GM18520 (cell line): Measurements from ENCODE around the gene GSTA2.
"Not testable (repeated sequence)": the region's sequence is repeated elsewhere in the genome, so short reads cannot be mapped to it uniquely, and the experiment has no call there.

ENCODE experiments used
- ATAC-seq: cut with Tn5 transposase; IDR thresholded peaks from one replicate; pipeline ENCODE4 v1.9.1; 2021; ENCODE audit not compliant: unreplicated experiment

The GSTA2 gene

DNA sequence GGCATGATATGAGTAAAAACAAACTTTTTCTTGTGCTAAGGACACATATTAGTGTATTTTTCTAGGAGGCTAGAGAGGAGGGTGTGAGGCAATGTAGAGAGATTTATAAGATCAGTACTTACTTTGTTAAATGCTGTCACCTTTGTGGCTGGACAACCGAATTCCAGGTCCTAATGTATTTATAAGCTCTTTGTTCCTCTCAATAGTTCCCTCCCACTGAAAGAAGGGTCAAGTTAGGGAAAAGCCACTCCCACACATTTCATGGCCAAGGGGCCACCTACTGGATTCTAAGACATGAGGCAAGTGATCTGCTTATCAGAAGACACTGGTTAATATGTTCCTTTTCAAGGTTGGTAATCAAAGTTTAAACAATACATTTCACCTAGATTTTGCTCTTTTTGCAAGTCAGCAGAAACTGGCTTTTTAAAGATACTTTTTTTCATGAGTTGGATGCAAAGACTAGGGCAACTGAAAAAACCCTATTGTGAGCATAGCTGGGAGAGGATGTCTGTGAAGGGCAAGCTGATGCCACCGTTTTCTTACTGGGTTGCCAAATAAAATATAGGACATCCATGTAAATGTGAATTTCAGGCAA lies at the start of gene GSTA2:
GSTA2 (minus strand) TSS at position 154 of the 595 bp plus-strand sequence. CDS start 5,528 bp downstream, outside the sequence.
- not testable (repeated sequence) for ATAC-seq

DNA sequence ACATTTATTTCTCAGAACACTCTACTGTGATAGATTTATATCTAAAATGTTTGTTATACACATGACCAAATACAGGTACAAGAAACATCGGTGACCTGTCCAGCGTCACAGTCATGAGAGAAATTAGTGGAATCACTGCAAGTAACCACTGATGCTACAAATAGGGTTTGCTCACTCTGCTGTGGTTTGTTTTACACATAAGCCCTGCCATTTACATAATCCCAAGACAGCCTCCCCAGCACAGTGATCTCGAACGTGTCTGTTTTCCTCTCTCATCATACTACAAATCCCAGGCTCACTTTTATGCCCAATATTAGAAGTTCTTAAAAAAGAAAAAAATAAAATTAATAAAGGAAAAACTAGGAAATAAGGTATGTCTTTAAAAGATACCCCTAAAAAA lies 46.5 kb upstream of the GSTA2 start:
- ATAC-seq, result not testable (repeated sequence)

DNA sequence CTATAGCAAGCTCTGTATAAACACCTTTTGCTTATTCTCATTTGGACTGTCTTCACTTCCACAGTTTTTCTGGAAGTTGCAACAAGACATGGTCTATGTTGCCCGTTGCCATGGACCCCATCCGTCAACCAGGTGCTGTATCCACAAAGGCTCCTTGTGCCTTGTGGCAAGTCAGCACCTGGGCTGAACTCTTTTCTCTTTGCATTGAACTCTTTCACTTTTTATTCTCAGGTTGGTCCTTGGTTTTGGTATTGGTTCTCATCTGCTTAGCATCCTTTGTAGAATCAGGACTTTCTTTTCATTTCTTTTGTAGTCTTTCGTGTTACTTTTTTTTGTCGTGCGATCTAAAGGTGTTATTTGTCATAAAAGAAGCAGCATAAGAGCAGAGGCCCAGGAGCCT lies 45.4 kb upstream of the GSTA2 start:
- ATAC-seq, result no peak

DNA sequence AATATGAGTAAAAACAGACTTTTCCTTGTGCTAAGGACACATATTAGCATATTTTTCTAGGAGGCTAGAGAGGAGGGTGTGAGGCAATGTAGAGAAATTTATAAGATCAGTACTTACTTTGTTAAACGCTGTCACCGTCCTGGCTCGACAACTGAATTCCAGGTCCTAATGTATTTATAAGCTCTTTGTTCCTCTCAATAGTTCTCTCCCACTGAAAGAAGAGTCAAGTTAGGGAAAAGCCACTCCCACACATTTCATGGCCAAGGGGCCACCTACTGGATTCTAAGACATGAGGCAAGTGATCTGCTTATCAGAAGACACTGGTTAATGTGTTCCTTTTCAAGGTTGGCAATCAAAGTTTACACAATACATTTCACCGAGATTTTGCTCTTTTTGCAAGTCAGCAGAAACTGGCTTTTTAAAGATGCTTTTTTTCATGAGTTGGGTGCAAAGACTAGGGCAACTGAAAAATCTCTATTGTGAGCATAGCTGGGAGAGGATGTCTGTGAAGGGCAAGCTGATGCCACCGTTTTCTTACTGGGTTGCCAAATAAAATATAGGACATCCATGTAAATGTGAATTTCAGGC lies 40.5 kb upstream of the GSTA2 start, which contains the start of gene GSTA1:
GSTA1 (minus strand) TSS at position 149 of the 588 bp plus-strand sequence. CDS start 4,549 bp downstream, outside the sequence.
- ATAC-seq, result not testable (repeated sequence)

DNA sequence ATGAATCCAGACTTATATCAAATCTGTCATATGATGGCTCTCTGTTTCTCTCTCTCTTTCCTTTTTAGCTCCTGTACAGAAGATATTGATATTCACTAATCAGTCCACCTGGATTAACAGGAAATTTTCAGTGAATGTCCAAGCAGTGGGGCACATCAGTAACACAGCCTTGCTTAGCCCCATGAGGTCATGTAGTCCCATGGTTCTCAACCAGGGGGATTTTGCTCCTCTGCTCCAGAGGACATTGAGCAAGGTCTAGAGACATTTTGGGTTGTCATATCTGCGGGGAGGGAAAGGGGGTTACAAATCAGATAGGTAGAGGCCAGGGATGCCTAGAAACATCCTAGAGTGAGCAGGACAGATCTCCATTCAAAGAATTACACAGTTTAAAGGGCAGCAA lies 39.5 kb upstream of the GSTA2 start:
- ATAC-seq, result no peak

DNA sequence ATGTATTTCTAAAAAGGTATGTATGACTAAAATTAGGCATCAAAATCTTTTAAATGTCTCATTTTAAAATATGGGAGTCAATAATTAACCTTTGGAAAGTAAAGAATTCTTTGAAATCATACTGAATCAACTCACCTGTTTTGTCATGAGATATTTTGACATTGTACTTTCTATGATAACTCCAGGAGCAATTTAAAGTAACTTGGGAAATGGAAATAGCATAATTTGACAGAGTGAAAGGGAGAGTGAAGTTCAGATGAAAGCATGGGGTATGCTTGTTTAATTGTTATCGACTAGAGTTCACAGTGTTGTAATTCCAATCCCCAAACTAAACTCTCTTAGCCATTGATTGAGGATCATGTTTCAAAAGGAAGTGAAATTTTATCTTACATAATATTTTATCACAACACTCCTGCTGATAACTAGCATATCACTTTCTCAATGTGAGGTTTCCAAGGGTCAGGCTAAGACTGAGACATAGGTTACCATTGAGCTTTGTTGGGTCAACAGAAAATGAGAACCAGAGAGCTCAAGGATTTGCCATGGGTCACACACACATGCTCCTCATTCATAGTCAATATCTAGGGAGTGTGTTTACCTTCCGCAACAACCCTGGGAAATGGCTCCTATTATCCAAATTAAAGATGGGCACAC lies 38.0 kb upstream of the GSTA2 start:
- ATAC-seq, result no peak

DNA sequence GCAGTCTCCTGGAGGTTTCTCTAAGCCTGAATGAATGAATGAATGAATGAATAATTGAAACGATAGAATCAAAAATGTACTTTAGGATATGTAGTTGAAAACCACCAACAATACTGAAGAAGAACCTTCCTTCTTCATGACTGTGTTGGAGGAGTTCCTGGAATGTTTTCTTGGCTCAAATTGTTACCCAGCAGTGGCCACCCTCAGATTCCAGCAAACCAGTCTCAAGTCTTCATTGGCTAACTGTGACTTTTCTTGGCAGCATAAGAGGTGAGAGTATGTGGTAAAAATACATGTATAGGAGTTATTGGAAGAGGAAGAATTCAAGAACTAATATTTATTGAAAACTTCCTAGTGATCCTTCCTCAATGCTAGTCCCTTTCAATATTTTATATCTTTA lies 36.0 kb upstream of the GSTA2 start:
- not testable (repeated sequence) for ATAC-seq

DNA sequence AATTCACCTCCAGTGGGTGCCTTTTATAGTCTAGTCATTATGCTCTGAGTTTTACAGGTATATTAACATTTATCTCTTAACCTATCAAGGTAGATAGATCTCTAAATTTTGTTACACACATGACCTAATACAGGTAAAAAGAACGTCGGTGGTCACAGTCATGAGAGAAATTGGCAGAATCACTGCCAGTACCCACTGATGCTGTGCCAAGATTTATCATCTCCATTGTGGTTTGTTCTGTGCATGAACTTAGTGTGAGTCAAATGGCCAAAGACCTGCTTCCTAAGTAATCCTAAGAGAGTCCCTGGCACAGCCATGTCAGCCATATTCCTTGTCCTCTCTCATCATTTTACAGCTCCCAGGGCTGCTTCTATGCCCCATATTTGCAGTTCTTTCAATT lies 31.1 kb upstream of the GSTA2 start:
- not testable (repeated sequence) for ATAC-seq

DNA sequence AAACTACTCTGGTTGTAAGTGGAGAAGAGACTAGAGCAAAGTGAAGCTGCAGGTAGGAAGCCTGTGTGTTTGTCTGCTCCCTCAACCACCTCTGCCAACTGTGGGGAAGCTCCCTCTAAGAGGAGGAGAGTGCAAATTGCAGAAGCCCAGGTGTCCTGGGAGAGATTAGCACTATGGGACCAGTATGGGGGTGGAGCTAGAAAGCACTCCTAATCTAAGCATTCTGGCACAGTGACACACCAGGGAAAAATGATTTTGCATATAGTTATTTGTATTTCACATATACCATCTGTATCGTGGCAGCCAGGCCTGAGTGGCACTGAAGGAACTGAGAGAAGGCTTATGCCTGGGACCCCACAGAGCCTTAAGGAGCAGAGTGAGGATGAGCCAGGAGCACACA lies 27.6 kb upstream of the GSTA2 start:
- ATAC-seq, result no peak

DNA sequence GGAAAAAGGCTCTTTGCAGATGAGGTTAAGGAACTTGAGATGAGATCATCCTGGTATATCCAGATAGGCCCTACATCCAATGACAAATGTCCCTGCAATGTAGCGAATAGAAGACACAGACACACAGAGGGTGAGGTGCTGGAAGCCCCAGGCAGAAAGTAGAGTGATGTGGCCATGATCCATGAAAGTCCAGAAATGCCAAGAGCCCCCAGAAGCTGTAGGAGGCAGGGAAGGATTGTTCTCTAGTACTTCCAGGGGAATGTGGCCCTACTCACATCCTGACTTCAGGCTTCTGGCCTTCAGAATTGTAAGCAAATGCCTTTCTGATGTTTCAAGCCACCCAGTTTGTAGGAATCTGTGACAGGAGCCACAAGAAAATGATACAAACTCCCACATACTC lies 26.4 kb upstream of the GSTA2 start:
- ATAC-seq, result not testable (repeated sequence)

DNA sequence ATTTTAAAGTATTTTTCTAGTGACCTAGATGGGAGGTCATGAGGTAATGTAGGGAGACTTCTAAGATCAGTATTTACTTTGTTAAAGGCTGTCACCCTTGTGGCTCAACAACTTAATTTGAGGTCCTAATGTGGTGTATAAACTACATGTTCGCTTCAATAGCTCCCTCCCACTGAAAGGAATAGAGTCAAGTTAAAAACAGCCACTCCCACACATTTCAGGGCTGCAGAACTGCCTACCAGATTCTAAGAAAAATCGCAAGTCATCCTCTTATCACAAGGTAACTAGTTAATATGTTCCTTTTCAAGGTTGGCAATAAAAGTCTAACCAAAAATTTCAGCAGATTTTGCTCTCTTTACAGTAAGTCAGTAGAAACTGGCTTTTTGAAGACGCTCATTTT lies 25.2 kb upstream of the GSTA2 start:
- ATAC-seq, result no peak

DNA sequence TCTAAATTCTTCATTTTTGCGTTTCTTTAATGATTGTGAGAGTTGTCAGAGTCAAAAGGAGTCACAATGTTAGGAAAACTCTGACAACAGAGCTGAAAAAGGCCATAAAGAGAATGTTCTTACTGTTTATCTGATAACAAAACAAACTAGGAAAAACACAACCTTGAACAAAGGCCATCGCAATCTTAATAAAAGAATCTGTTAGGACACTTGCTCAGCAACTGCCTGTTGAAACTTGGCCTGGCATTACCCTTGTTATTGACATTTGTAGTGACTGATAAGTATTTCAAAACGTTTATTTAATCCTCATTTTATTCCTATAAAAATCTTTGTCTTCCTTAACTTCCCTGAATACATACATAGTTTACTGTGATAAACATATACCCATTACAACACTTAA lies 24.6 kb upstream of the GSTA2 start:
- no peak for ATAC-seq

DNA sequence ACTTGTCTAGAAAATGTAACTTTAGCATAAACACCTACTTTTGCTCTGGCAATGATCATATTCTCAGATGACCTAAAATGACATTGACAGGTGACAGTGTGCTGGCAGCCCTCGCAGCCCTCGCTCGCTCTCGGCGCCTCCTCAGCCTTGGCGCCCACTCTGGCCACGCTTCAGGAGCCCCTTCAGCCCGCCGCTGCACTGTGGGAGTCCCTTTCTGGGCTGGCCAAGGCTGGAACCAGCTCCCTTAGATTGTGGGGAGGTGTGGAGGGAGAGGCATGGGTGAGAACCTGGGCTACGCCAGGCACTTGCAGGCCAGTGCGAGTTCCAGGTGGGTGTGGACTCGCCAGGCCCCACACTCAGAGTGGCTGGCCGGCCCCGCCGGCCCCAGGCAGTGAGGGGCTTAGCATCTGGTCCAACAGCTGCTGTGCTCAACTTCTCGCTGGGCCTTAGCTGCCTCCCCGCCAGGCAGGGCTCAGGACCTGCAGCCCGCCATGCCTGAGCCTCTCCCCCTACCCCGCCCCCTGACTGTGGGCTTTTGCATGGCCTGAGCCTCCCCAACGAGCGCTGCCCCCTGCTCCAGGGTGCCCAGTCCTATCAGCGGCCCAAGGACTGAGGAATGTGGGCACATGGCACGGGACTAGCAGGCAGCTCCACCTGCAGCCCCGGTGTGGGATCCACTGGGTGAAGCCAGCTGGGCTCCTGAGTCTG lies 23.1 kb upstream of the GSTA2 start:
- no peak for ATAC-seq

DNA sequence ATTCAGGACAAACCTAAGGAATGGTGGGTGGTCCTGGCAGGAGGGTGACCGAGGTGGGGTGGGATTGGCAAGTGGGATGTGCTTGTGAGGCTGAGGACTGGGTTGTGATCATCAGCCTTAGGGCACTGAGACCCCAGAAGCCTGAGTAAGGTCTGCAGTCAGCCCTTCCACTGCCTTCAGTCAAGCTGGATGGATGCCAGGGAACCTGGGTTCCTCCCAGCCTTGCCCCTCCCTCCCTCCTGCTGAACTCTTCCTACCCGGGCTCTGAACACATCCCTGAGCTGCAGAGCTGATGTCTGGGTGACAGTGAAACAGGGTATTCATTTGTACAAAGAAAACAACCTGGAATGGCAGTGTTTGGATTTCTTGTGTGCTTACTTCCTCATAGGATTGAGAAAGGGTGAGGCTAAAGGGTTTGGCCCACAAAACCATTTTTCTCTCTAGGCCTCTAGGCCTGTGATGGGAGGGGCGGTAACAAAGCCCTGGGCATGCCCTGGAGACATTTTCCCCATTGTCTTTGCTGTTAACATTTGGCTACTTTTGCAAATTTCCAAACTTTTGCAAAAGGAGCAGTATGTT lies 19.5 kb upstream of the GSTA2 start:
- not testable (repeated sequence) for ATAC-seq

DNA sequence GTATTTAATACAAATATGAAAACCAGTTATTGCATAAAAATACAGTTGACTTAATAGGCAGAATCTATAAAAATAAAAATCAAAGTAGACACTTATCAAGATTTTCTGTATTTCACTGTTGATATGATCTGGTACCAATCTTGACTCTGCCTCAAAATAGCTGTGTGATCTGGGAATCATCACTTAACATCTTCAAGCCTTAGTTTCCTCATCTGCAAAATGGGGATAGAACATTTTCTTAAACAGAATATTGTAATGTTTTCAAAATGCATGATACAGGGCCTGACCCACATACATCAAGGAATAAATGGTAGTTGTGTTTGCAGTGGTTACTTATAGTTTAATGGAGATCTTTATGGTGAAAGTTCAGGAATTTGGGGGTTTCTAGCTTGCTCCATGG lies 18.9 kb upstream of the GSTA2 start:
- ATAC-seq, result not testable (repeated sequence)

DNA sequence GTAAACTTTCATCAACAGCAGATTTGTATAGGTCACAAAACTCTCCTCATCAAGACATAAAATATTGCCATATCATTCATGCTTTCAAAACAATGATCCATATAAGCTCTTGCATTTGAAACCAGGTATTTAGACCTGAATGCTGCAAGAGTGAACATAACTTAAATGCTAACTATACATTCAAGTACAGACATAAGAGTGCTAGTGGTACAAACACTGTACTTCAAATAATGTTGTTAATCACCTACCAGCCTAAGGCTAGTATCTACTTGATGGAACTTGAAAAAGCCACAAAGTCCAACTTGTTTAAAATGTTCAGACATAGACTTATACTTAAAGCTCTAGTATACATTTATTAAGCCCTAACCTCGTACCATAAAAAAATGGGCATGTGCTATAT lies 16.0 kb upstream of the GSTA2 start:
- ATAC-seq, result no peak

DNA sequence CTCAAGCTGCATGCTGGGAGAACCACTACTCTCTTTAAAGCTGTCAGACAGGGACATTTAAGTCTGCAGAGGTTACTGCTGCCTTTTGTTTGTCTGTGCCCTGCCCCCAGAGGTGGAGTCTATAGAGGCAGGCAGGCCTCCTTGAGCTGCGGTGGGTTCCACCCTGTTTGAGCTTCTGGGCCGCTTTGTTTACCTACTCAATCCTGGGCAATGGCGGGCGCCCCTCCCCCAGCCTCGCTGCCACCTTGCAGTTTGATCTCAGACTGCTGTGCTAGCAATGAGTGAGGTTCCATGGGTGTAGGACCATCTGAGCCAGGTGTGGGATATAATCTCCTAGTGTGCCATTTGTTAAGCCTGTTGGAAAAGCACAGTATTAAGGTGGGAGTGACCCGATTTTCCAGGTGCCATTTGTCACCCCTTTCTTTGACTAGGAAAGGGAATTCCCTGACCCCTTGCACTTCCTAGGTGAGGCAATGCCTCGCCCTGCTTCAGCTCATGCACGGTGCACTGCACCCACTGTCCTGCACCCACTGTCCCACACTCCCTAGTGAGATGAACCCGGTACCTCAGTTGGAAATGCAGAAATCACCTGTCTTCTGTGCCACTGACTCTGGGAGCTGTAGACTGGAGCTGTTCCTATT lies 13.6 kb upstream of the GSTA2 start:
- ATAC-seq, result not testable (repeated sequence)

DNA sequence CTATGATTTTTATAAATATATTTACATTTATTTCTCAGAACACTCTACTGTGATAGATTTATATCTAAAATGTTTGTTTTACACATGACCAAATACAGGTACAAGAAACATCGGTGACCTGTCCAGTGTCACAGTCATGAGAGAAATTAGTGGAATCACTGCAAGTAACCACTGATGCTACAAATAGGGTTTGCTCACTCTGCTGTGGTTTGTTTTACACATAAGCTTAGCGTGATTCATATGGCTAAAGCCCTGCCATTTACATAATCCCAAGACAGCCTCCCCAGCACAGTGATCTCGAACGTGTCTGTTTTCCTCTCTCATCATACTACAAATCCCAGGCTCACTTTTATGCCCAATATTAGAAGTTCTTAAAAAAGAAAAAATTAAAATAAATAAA lies 6.1 kb upstream of the GSTA2 start:
- not testable (repeated sequence) for ATAC-seq

DNA sequence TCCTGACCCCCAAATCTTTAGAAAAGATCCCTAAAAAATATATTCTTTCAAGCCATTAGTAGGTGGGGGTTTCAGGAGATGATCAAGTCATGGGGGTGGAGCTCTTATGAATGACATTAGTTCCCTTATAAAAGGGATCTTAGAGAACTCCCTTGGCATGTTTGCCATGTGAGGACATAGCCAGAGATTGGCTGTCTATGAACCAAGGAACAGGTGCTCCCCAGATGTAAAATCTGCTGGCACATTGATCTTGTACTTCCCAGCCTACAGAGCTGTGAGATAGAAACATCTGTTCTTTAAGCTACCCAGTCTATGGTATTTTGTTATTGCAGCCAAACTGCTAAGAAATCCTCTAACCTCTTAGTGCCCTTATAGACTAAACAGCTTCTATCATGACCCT lies 4.4 kb upstream of the GSTA2 start:
- ATAC-seq, result not testable (repeated sequence)

DNA sequence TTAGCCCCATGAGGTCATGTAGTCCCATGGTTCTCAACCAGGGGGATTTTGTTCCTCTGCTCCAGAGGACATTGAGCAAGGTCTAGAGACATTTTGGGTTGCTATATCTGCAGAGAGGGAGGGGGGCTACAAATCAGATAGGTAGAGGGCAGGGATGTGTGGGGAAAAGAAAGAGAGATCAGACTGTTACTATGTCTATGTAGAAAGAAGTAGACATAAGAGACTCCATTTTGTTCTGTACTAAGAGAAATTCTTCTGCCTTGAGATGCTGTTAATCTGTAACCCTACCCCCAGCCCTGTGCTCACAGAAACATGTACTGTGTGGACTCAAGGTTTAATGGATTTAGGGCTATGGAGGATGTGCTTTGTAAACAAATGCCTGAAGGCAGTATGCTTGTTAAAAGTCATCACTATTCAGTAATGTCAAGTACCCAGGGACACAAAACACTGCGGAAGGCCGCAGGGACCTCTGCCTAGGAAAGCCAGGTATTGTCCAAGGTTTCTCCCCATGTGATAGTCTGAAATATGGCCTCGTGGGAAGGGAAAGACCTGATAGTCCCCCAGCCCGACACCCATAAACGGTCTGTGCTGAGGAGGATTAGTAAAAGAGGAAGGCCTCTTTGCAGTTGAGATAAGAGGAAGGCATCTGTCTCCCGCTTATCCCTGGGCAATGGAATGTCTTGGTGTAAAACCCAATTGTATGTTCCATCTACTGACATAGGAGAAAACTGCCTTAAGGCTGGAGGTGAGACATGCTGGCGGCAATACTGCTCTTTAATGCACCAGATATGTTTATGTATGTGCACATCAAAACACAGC lies 1.4 kb downstream of the GSTA2 start:
- not testable (repeated sequence) for ATAC-seq
